Measurements from ENCODE around the gene BMP8A.
"Not testable (repeated sequence)": the region's sequence is repeated elsewhere in the genome, so short reads cannot be mapped to it uniquely, and the experiment has no call there.

DNA sequence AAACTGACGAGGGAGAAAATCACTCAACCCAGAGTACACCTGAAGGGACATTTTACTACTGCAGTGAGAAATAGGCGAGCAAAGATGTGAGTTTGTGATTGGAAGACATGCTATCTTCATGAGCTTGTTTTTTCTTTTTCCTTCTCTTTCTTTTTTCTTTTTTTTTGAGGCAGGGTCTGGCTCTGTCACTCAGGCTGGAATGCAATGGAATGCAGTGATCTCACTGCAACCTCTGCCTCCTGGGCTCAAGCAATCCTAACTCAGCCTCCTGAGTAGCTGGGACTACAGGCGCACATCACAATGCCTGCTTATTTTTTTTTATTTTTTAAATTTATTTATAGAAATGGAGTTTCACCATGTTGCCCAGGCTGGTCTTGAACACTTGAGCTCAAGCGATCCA, 25.4 kb downstream of the BMP8A start:
- TF ChIP-seq, protein P1, sequence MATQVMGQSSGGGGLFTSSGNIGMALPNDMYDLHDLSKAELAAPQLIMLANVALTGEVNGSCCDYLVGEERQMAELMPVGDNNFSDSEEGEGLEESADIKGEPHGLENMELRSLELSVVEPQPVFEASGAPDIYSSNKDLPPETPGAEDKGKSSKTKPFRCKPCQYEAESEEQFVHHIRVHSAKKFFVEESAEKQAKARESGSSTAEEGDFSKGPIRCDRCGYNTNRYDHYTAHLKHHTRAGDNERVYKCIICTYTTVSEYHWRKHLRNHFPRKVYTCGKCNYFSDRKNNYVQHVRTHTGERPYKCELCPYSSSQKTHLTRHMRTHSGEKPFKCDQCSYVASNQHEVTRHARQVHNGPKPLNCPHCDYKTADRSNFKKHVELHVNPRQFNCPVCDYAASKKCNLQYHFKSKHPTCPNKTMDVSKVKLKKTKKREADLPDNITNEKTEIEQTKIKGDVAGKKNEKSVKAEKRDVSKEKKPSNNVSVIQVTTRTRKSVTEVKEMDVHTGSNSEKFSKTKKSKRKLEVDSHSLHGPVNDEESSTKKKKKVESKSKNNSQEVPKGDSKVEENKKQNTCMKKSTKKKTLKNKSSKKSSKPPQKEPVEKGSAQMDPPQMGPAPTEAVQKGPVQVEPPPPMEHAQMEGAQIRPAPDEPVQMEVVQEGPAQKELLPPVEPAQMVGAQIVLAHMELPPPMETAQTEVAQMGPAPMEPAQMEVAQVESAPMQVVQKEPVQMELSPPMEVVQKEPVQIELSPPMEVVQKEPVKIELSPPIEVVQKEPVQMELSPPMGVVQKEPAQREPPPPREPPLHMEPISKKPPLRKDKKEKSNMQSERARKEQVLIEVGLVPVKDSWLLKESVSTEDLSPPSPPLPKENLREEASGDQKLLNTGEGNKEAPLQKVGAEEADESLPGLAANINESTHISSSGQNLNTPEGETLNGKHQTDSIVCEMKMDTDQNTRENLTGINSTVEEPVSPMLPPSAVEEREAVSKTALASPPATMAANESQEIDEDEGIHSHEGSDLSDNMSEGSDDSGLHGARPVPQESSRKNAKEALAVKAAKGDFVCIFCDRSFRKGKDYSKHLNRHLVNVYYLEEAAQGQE (IDR thresholded peaks at IDR 0.05; ENCODE audit: low read depth), result not testable (repeated sequence)
- TF ChIP-seq, protein P2, sequence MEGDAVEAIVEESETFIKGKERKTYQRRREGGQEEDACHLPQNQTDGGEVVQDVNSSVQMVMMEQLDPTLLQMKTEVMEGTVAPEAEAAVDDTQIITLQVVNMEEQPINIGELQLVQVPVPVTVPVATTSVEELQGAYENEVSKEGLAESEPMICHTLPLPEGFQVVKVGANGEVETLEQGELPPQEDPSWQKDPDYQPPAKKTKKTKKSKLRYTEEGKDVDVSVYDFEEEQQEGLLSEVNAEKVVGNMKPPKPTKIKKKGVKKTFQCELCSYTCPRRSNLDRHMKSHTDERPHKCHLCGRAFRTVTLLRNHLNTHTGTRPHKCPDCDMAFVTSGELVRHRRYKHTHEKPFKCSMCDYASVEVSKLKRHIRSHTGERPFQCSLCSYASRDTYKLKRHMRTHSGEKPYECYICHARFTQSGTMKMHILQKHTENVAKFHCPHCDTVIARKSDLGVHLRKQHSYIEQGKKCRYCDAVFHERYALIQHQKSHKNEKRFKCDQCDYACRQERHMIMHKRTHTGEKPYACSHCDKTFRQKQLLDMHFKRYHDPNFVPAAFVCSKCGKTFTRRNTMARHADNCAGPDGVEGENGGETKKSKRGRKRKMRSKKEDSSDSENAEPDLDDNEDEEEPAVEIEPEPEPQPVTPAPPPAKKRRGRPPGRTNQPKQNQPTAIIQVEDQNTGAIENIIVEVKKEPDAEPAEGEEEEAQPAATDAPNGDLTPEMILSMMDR (IDR thresholded peaks at IDR 0.05 in 2 of 3, conservative IDR thresholded peaks at IDR 0.05 in 1 of 3; ENCODE audit: borderline replicate concordance in 1 of 3, insufficient read depth in 1 of 3, low read depth in 2 of 3, low read length in 2 of 3), result not testable (repeated sequence)
- TF ChIP-seq POLR2AphosphoS5 (IDR thresholded peaks at IDR 0.05; ENCODE audit: low read depth, low read length); ZFX (IDR thresholded peaks at IDR 0.05); POLR2A (IDR thresholded peaks at IDR 0.05; ENCODE audit: borderline replicate concordance, extremely low read depth, insufficient read depth, insufficient read length): not testable (repeated sequence)
- TF ChIP-seq, protein P3, sequence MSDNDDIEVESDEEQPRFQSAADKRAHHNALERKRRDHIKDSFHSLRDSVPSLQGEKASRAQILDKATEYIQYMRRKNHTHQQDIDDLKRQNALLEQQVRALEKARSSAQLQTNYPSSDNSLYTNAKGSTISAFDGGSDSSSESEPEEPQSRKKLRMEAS (IDR thresholded peaks at IDR 0.05), result not testable (repeated sequence)

Measured in HCT116 (cell line).